OCI-M2 (cell line): ENCODE results near the gene RPL41.
"Not testable (repeated sequence)": the region's sequence is repeated elsewhere in the genome, so short reads cannot be mapped to it uniquely, and the experiment has no call there.

Experiments used
- DNase-seq: peaks from one replicate; lab custom pipeline; 2025; ENCODE audit not compliant: unreplicated experiment; lab: John Stamatoyannopoulos, UW

The RPL41 gene

GRCh38 chr12:56154246-56154771 is 37.9 kb downstream of the RPL41 start:
- no peak for DNase-seq

GRCh38 chr12:56154818-56155217 is 38.4 kb downstream of the RPL41 start:
- no peak for DNase-seq

- no peak for DNase-seq
These were observed 38.9 kb downstream of the RPL41 start for GRCh38 chr12:56155256-56155845.

GRCh38 chr12:56156464-56157200 is 40.2 kb downstream of the RPL41 start:
- not testable (repeated sequence) for DNase-seq

- no peak for DNase-seq
These were observed 41.0 kb downstream of the RPL41 start for GRCh38 chr12:56157201-56158028.

GRCh38 chr12:56158029-56158925 is 41.8 kb downstream of the RPL41 start, which contains the start of gene MYL6:
TSS of gene MYL6 (plus strand) at chr12:56158359. CDS start at chr12:56158402, 43 bp downstream.
- DNase-seq = peak; percentile 67

DNA sequence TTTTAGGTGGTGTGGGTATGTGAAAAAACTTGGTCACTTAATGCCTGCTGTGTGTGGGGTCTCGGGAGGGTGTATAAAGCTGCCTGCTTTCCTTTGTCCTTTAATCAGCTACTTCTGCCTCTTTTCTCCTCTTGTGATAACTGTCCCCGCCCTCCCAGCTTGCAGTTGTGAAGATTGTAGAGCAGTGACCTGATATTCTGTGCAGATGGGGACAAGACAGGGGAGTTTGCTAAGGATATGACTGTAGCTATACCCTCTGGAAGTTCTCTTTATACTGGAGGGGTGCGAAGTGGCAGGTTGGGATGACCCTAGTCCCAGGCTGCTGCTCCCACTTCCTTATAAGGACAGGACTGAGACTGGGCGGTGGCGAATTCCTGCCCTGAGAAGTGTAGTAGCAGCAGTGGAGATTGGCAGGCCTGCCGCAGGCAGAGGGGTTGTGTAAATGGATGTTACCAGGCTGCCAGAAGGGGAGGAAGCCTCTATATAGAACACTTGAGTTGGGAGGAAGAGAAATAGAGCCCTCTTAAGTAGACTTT is 42.6 kb downstream of the RPL41 start:
- no peak for DNase-seq

GRCh38 chr12:56159482-56160192 is 43.2 kb downstream of the RPL41 start:
- no peak for DNase-seq

GRCh38 chr12:56160193-56160763 is 43.8 kb downstream of the RPL41 start:
- no peak for DNase-seq

- no peak for DNase-seq
These were observed 44.7 kb downstream of the RPL41 start for GRCh38 chr12:56160894-56161689.

GRCh38 chr12:56161690-56162351 is 45.4 kb downstream of the RPL41 start:
- DNase-seq = no peak

- DNase-seq = no peak
These were observed 46.2 kb downstream of the RPL41 start for GRCh38 chr12:56162468-56163290.

- DNase-seq = no peak
These were observed 47.3 kb downstream of the RPL41 start for GRCh38 chr12:56163533-56164344.

GRCh38 chr12:56164345-56164729 is 47.9 kb downstream of the RPL41 start:
- DNase-seq = no peak

DNA sequence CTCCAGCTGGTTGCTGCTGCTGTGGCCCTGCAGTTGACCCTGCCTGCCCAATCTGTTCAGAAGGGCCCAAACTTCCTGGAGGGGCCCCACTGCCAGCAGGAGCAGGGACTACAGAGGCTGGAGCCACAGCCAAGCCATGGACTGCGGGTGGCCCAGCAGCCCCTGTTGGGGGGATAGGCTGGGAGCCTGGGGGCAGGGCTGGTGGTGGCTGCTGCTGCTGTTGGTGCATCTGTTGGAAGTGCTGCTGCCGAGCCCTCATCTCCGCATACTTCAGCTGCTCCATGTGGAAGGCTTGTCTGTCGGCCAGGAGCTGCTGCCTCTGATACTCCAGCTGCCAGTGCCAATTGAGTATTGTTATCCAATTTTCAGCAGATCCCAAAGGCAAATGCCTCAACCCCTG is 48.9 kb downstream of the RPL41 start:
- DNase-seq = no peak
